Tibial nerve (tissue), 4 donors: ENCODE measurements around the gene ADAMTSL1.

Source experiments
- CTCF ChIP-seq, 5 experiments: fragments of 200-600 bp in 3 of 5; fragments of 450-650 bp in 2 of 5; sonication (generic) in 3 of 5; IDR thresholded peaks; one replicate each; pipeline ENCODE4 v1.5.1; 2016 to 2019; ENCODE audit warnings: antibody characterized with exemption in 5 of 5, mild to moderate bottlenecking in 3 of 5, moderate library complexity in 2 of 5
- EP300 ChIP-seq, 2 donors: sonication (generic); formaldehyde crosslinking; IDR thresholded peaks; one replicate each; pipeline ENCODE4 v1.6.1; 2017; ENCODE audit warnings: antibody characterized with exemption in 2 of 2, mild to moderate bottlenecking in 1 of 2
- POLR2A ChIP-seq, 2 donors: fragments of 450-650 bp; IDR thresholded peaks; one replicate each; pipeline ENCODE4 v1.6.1; 2017; ENCODE audit warnings: antibody characterized with exemption in 2 of 2, mild to moderate bottlenecking in 2 of 2, moderate library complexity in 2 of 2

- TF ChIP-seq CTCF (IDR thresholded peaks at IDR 0.05): no peak
- TF ChIP-seq EP300 (IDR thresholded peaks at IDR 0.05): no peak
- no peak for TF ChIP-seq POLR2A (IDR thresholded peaks at IDR 0.05)
These were observed 346.7 kb downstream of the ADAMTSL1 start for GRCh38 chr9:18820566-18821095.
